Measurements from ENCODE around the gene CRYL1. TPM values are rescaled to one million over a fixed set of nuclear protein-coding genes. Genes with fewer than 3 reads are reported as not detected.

Gene CRYL1
- total RNA-seq, 1 donor from 2014 or later: 8.7 TPM

- intact Hi-C loops (cut with micrococcal nuclease): loop anchor here (1.0 to 10.0 kb wide), 2 partner anchors 57 to 121 kb away; no protein-coding TSS in a partner anchor
- Mint-ChIP-seq H3K27me3 (ENCODE audit: low read depth) (no peaks in the 10 kb centered on the region), H3K36me3 (ENCODE audit: low read depth) (no peaks in the 10 kb centered on the region), H3K4me3 (ENCODE audit: low read depth) (peak overlapping the region; percentile 53), H3K9me3 (no peaks in the 10 kb centered on the region), H3K27ac (peak overlapping the region; percentile 82), H3K4me1 (ENCODE audit: low read depth) (peaks cover 31% of the 10 kb centered on the region)
- peak; percentile 67 for DNase-seq (ENCODE audit: low spot score)
Observed at GRCh38 chr13:20475927-20476691, 49.5 kb downstream of the CRYL1 start.

GRCh38 chr13:20474515-20474914 is 51.1 kb downstream of the CRYL1 start:
- peaks cover 34% of the 10 kb centered on the region for H3K4me1 Mint-ChIP-seq (ENCODE audit: low read depth)
- DNase-seq (ENCODE audit: low spot score): no peak
- no peaks in the 10 kb centered on the region for H3K36me3 Mint-ChIP-seq (ENCODE audit: low read depth)
- no peak overlapping the region for H3K4me3 Mint-ChIP-seq (ENCODE audit: low read depth)
- H3K27ac Mint-ChIP-seq: no peak overlapping the region
- no peaks in the 10 kb centered on the region for H3K9me3 Mint-ChIP-seq
- intact Hi-C loops (cut with micrococcal nuclease): loop anchor here (10.0 kb wide), 1 partner anchor 120 kb away; no protein-coding TSS in a partner anchor
- no peaks in the 10 kb centered on the region for H3K27me3 Mint-ChIP-seq (ENCODE audit: low read depth)

- peaks cover 33% of the 10 kb centered on the region for H3K4me1 Mint-ChIP-seq (ENCODE audit: low read depth)
- no peaks in the 10 kb centered on the region for H3K9me3 Mint-ChIP-seq
- no peak overlapping the region for H3K4me3 Mint-ChIP-seq (ENCODE audit: low read depth)
- no peaks in the 10 kb centered on the region for H3K36me3 Mint-ChIP-seq (ENCODE audit: low read depth)
- intact Hi-C loops (cut with micrococcal nuclease): loop anchor here (10.0 kb wide), 1 partner anchor 119 kb away; no protein-coding TSS in a partner anchor
- H3K27me3 Mint-ChIP-seq (ENCODE audit: low read depth): no peaks in the 10 kb centered on the region
- DNase-seq (ENCODE audit: low spot score): no peak
- H3K27ac Mint-ChIP-seq: no peak overlapping the region
Observed at GRCh38 chr13:20473888-20474287, 51.8 kb downstream of the CRYL1 start.

- intact Hi-C loops (cut with micrococcal nuclease): loop anchor here (10.0 kb wide), 1 partner anchor 118 kb away; no protein-coding TSS in a partner anchor
Observed at GRCh38 chr13:20473139-20473538, 52.5 kb downstream of the CRYL1 start.

GRCh38 chr13:20472531-20472930 is 53.1 kb downstream of the CRYL1 start:
- no peak for DNase-seq (ENCODE audit: low spot score)
- H3K9me3 Mint-ChIP-seq: no peaks in the 10 kb centered on the region
- peaks cover 31% of the 10 kb centered on the region for H3K4me1 Mint-ChIP-seq (ENCODE audit: low read depth)
- H3K36me3 Mint-ChIP-seq (ENCODE audit: low read depth): no peaks in the 10 kb centered on the region
- no peaks in the 10 kb centered on the region for H3K27me3 Mint-ChIP-seq (ENCODE audit: low read depth)
- no peak overlapping the region for H3K27ac Mint-ChIP-seq
- intact Hi-C loops (cut with micrococcal nuclease): loop anchor here (10.0 kb wide), 1 partner anchor 118 kb away; no protein-coding TSS in a partner anchor
- no peak overlapping the region for H3K4me3 Mint-ChIP-seq (ENCODE audit: low read depth)

More at GRCh38 chr13:20473139-20473538, 52.5 kb downstream of the CRYL1 start:
- no peak for DNase-seq (ENCODE audit: low spot score)
- H3K27ac Mint-ChIP-seq: no peak overlapping the region
- H3K4me3 Mint-ChIP-seq (ENCODE audit: low read depth): no peak overlapping the region
- no peaks in the 10 kb centered on the region for H3K36me3 Mint-ChIP-seq (ENCODE audit: low read depth)
- H3K27me3 Mint-ChIP-seq (ENCODE audit: low read depth): no peaks in the 10 kb centered on the region
- no peaks in the 10 kb centered on the region for H3K9me3 Mint-ChIP-seq
- H3K4me1 Mint-ChIP-seq (ENCODE audit: low read depth): peaks cover 31% of the 10 kb centered on the region

- intact Hi-C loops (cut with micrococcal nuclease): loop anchor here (10.0 kb wide), 1 partner anchor 115 kb away; no protein-coding TSS in a partner anchor
- no peaks in the 10 kb centered on the region for H3K27me3 Mint-ChIP-seq (ENCODE audit: low read depth)
- no peaks in the 10 kb centered on the region for H3K9me3 Mint-ChIP-seq
- no peak for DNase-seq (ENCODE audit: low spot score)
- H3K4me3 Mint-ChIP-seq (ENCODE audit: low read depth): no peak overlapping the region
- H3K4me1 Mint-ChIP-seq (ENCODE audit: low read depth): peaks cover 16% of the 10 kb centered on the region
- H3K27ac Mint-ChIP-seq: no peak overlapping the region
- no peaks in the 10 kb centered on the region for H3K36me3 Mint-ChIP-seq (ENCODE audit: low read depth)
Observed at GRCh38 chr13:20470136-20470535, 55.5 kb downstream of the CRYL1 start.

- peaks cover 15% of the 10 kb centered on the region for H3K4me1 Mint-ChIP-seq (ENCODE audit: low read depth)
- H3K9me3 Mint-ChIP-seq: no peaks in the 10 kb centered on the region
- H3K4me3 Mint-ChIP-seq (ENCODE audit: low read depth): no peak overlapping the region
- DNase-seq (ENCODE audit: low spot score): no peak
- H3K27ac Mint-ChIP-seq: no peak overlapping the region
- intact Hi-C loops (cut with micrococcal nuclease): no loop called here
- H3K36me3 Mint-ChIP-seq (ENCODE audit: low read depth): no peaks in the 10 kb centered on the region
- no peaks in the 10 kb centered on the region for H3K27me3 Mint-ChIP-seq (ENCODE audit: low read depth)
Observed at GRCh38 chr13:20466371-20466770, 59.3 kb downstream of the CRYL1 start.

GRCh38 chr13:20465218-20465879 is 60.3 kb downstream of the CRYL1 start:
- Mint-ChIP-seq H3K36me3 (ENCODE audit: low read depth) (no peaks in the 10 kb centered on the region), H3K9me3 (no peaks in the 10 kb centered on the region), H3K4me3 (ENCODE audit: low read depth) (no peak overlapping the region), H3K27me3 (ENCODE audit: low read depth) (no peaks in the 10 kb centered on the region), H3K27ac (no peak overlapping the region), H3K4me1 (ENCODE audit: low read depth) (peaks cover 17% of the 10 kb centered on the region)
- intact Hi-C loops (cut with micrococcal nuclease): no loop called here
- no peak for DNase-seq (ENCODE audit: low spot score)

- DNase-seq (ENCODE audit: low spot score): no peak
- H3K4me1 Mint-ChIP-seq (ENCODE audit: low read depth): peaks cover 20% of the 10 kb centered on the region
- no peaks in the 10 kb centered on the region for H3K27me3 Mint-ChIP-seq (ENCODE audit: low read depth)
- intact Hi-C loops (cut with micrococcal nuclease): no loop called here
- no peak overlapping the region for H3K27ac Mint-ChIP-seq
- no peak overlapping the region for H3K4me3 Mint-ChIP-seq (ENCODE audit: low read depth)
- no peaks in the 10 kb centered on the region for H3K9me3 Mint-ChIP-seq
- H3K36me3 Mint-ChIP-seq (ENCODE audit: low read depth): no peaks in the 10 kb centered on the region
Observed at GRCh38 chr13:20462921-20463320, 62.7 kb downstream of the CRYL1 start.

- intact Hi-C loops (cut with micrococcal nuclease): no loop called here
- no peaks in the 10 kb centered on the region for H3K27me3 Mint-ChIP-seq (ENCODE audit: low read depth)
- H3K4me3 Mint-ChIP-seq (ENCODE audit: low read depth): no peak overlapping the region
- no peak for DNase-seq (ENCODE audit: low spot score)
- no peak overlapping the region for H3K27ac Mint-ChIP-seq
- H3K36me3 Mint-ChIP-seq (ENCODE audit: low read depth): no peaks in the 10 kb centered on the region
- H3K9me3 Mint-ChIP-seq: no peaks in the 10 kb centered on the region
- peaks cover 24% of the 10 kb centered on the region for H3K4me1 Mint-ChIP-seq (ENCODE audit: low read depth)
Observed at GRCh38 chr13:20462533-20462915, 63.1 kb downstream of the CRYL1 start.

GRCh38 chr13:20461860-20462532 is 63.7 kb downstream of the CRYL1 start:
- peaks cover 25% of the 10 kb centered on the region for H3K4me1 Mint-ChIP-seq (ENCODE audit: low read depth)
- intact Hi-C loops (cut with micrococcal nuclease): loop anchor here (2.0 kb wide), 1 partner anchor 43 kb away; no protein-coding TSS in a partner anchor
- H3K4me3 Mint-ChIP-seq (ENCODE audit: low read depth): no peak overlapping the region
- no peaks in the 10 kb centered on the region for H3K9me3 Mint-ChIP-seq
- H3K36me3 Mint-ChIP-seq (ENCODE audit: low read depth): no peaks in the 10 kb centered on the region
- no peak for DNase-seq (ENCODE audit: low spot score)
- H3K27me3 Mint-ChIP-seq (ENCODE audit: low read depth): no peaks in the 10 kb centered on the region
- peak overlapping the region; percentile 72 for H3K27ac Mint-ChIP-seq

GRCh38 chr13:20461481-20461859 is 64.2 kb downstream of the CRYL1 start:
- no peak for DNase-seq (ENCODE audit: low spot score)
- peak overlapping the region; percentile 48 for H3K27ac Mint-ChIP-seq
- H3K36me3 Mint-ChIP-seq (ENCODE audit: low read depth): no peaks in the 10 kb centered on the region
- no peaks in the 10 kb centered on the region for H3K27me3 Mint-ChIP-seq (ENCODE audit: low read depth)
- intact Hi-C loops (cut with micrococcal nuclease): loop anchor here (2.0 kb wide), 1 partner anchor 43 kb away; no protein-coding TSS in a partner anchor
- H3K4me3 Mint-ChIP-seq (ENCODE audit: low read depth): no peak overlapping the region
- no peaks in the 10 kb centered on the region for H3K9me3 Mint-ChIP-seq
- peaks cover 27% of the 10 kb centered on the region for H3K4me1 Mint-ChIP-seq (ENCODE audit: low read depth)
